A549 (cell line): ENCODE data around the gene GUCY1A2. TPM values are rescaled to one million over a fixed set of nuclear protein-coding genes. Genes with fewer than 3 reads are reported as not detected.

Experiments used
- ATAC-seq, 2 experiments: fragments of 200-7000 bp in 1 of 2; fragments of >200 bp in 1 of 2; cut with Nextera tagmentation in 1 of 2; cut with Tn5 transposase in 1 of 2; 3 replicates each; pipeline versions ENCODE4 v1.8.0 to v1.9.1; 2018 to 2020; ENCODE audit warnings: mild to moderate bottlenecking in 1 of 2, moderate library complexity in 1 of 2
- CTCF ChIA-PET: fragments of 300-600 bp; sonication (Branson Sonifier 250); formaldehyde crosslinking; extraction: SDS; loops from one replicate; lab custom pipeline; 2021; ENCODE audit warnings: antibody characterized with exemption, inconsistent platforms; lab: Yijun Ruan, JAX
- POLR2A ChIA-PET: fragments of 350-600 bp; formaldehyde crosslinking; extraction: SDS; loops from one replicate; lab custom pipeline; 2021; ENCODE audit warnings: antibody characterized with exemption, inconsistent platforms; lab: Yijun Ruan, JAX
- DNase-seq, 2 experiments: peaks; one replicate each; pipeline versions ENCODE4 v3.0.0 to v3.0.0-alpha.2; 2011 to 2016; ENCODE audit warnings: low read depth in 1 of 2, low spot score in 1 of 2
- FAIRE-seq: peaks from 2 replicates; lab custom pipeline; 2011; peaks lifted over from hg19 to GRCh38; lab: Jason Lieb, UNC
- H3K27ac ChIP-seq, 2 experiments: fragments of >200 bp; sonication (Bioruptor Twin); formaldehyde crosslinking; 3 replicates each; pipeline ENCODE4 v1.5.1; 2016 to 2017
- H3K4me1 ChIP-seq: fragments of >200 bp; sonication (Bioruptor Twin); formaldehyde crosslinking; 3 replicates; pipeline ENCODE4 v1.6.1; 2016
- H3K4me2 ChIP-seq: fragments of >200 bp; sonication (Bioruptor Twin); formaldehyde crosslinking; 3 replicates; pipeline ENCODE4 v1.6.1; 2016
- H3K4me3 ChIP-seq: fragments of >200 bp; sonication (Bioruptor Twin); formaldehyde crosslinking; 3 replicates; pipeline ENCODE4 v1.5.1; 2016
- H3K9me3 ChIP-seq: fragments of >200 bp; sonication (Bioruptor Twin); formaldehyde crosslinking; 3 replicates; pipeline ENCODE4 v1.6.1; 2016
- ATOH8 ChIP-seq: fragments of 250-450 bp; sonication (Bioruptor Pico); IDR thresholded peaks from 2 replicates; pipeline ENCODE4 v1.5.0; 2020; ENCODE audit warnings: low read depth, mild to moderate bottlenecking, moderate library complexity
- BHLHE40 ChIP-seq: IDR thresholded peaks from 2 replicates; pipeline ENCODE4 v1.6.1; 2012; ENCODE audit warnings: low read depth, low read length, inconsistent platforms
- CBX8 ChIP-seq: fragments of 200-600 bp; sonication (generic); IDR thresholded peaks from 2 replicates; pipeline ENCODE4 v1.6.1; 2016
- CEBPB ChIP-seq, 2 experiments: fragments of >200 bp in 1 of 2; sonication (Bioruptor Twin) in 1 of 2; formaldehyde crosslinking in 1 of 2; IDR thresholded peaks; 2 replicates each; pipeline ENCODE4 v1.6.1; 2012 to 2016
- CHD2 ChIP-seq: fragments of 150-350 bp; IDR thresholded peaks from 2 replicates; pipeline ENCODE4 v1.6.1; 2014; ENCODE audit warnings: low read length; ENCODE audit not compliant: partially characterized antibody
- CTCF ChIP-seq: fragments of >200 bp; sonication (Bioruptor Twin); formaldehyde crosslinking; IDR thresholded peaks from 3 replicates; pipeline ENCODE4 v1.5.1; 2016
- ELK1 ChIP-seq: fragments of 150-350 bp; IDR thresholded peaks from 2 replicates; pipeline ENCODE4 v1.6.1; 2014; ENCODE audit warnings: low read depth, mild to moderate bottlenecking, low read length
- ESRRA ChIP-seq: fragments of 150-350 bp; IDR thresholded peaks from 2 replicates; pipeline ENCODE4 v1.6.1; 2014; ENCODE audit warnings: mild to moderate bottlenecking, low read length, borderline replicate concordance
- FOSB ChIP-seq: fragments of 250-450 bp; sonication (Bioruptor Pico); IDR thresholded peaks from 2 replicates; pipeline ENCODE4 v1.5.0; 2020; ENCODE audit warnings: mild to moderate bottlenecking, moderate library complexity
- FOXS1 ChIP-seq: fragments of 250-450 bp; sonication (Bioruptor Pico); IDR thresholded peaks from 2 replicates; pipeline ENCODE4 v1.5.0; 2020; ENCODE audit warnings: mild to moderate bottlenecking, moderate library complexity
- HES2 ChIP-seq: fragments of >200 bp; sonication (Bioruptor Twin); formaldehyde crosslinking; IDR thresholded peaks from 2 replicates; pipeline ENCODE4 v1.6.1; 2016
- HOXB13 ChIP-seq: fragments of 250-450 bp; sonication (Bioruptor Pico); IDR thresholded peaks from 2 replicates; pipeline ENCODE4 v1.5.0; 2020; ENCODE audit warnings: low read depth, mild to moderate bottlenecking, moderate library complexity
- JUN ChIP-seq, 2 experiments: fragments of >200 bp; sonication (Bioruptor Twin); formaldehyde crosslinking; IDR thresholded peaks; 2 replicates in 1 of 2; 3 replicates in 1 of 2; pipeline ENCODE4 v1.6.1; 2016 to 2017
- KDM1A ChIP-seq: fragments of 200-600 bp; sonication (generic); IDR thresholded peaks from 2 replicates; pipeline ENCODE4 v1.6.1; 2016; ENCODE audit warnings: low read depth, mild to moderate bottlenecking
- MAX ChIP-seq: IDR thresholded peaks from 2 replicates; pipeline ENCODE4 v1.6.1; 2012
- NR3C1 ChIP-seq: fragments of >200 bp; sonication (Bioruptor Twin); formaldehyde crosslinking; IDR thresholded peaks from 3 replicates; pipeline ENCODE4 v1.6.1; 2017
- POLR2AphosphoS2 ChIP-seq: conservative IDR thresholded peaks from 2 replicates; pipeline ENCODE4 v1.6.1; 2012; ENCODE audit warnings: low read length, improper control_type of control experiment, inconsistent platforms
- RCOR1 ChIP-seq: fragments of 150-350 bp; IDR thresholded peaks from 2 replicates; pipeline ENCODE4 v1.6.1; 2014; ENCODE audit warnings: antibody characterized with exemption, low read length, low read depth
- RFX5 ChIP-seq: fragments of 450-650 bp; IDR thresholded peaks from 2 replicates; pipeline ENCODE4 v1.7.1; 2014; ENCODE audit warnings: antibody characterized with exemption, mild to moderate bottlenecking, moderate library complexity
- RNF2 ChIP-seq: fragments of 200-600 bp; sonication (generic); IDR thresholded peaks from 2 replicates; pipeline ENCODE4 v1.6.1; 2016; ENCODE audit warnings: low read depth, mild to moderate bottlenecking, antibody characterized with exemption, moderate library complexity, borderline replicate concordance
- SREBF2 ChIP-seq: fragments of 450-650 bp; IDR thresholded peaks from 2 replicates; pipeline ENCODE4 v1.6.1; 2014; ENCODE audit warnings: mild to moderate bottlenecking, moderate library complexity
- USF2 ChIP-seq: fragments of 450-650 bp; IDR thresholded peaks from 2 replicates; pipeline ENCODE4 v1.6.1; 2014; ENCODE audit warnings: antibody characterized with exemption
- ZFP36 ChIP-seq: fragments of 450-650 bp; IDR thresholded peaks from 2 replicates; pipeline ENCODE4 v1.6.1; 2014; ENCODE audit warnings: borderline replicate concordance; ENCODE audit not compliant: partially characterized antibody
- ZSCAN20 ChIP-seq: fragments of 250-450 bp; sonication (Bioruptor Pico); IDR thresholded peaks from 2 replicates; pipeline ENCODE4 v1.8.0; 2022; ENCODE audit warnings: mild to moderate bottlenecking, moderate library complexity
- WGBS: methylation state at CpG from one replicate; pipeline ENCODE4 v1.1.6; 2017; ENCODE audit errors: missing lambda C conversion rate; 5-methylcytosine and 5-hydroxymethylcytosine counted together
- polyA plus RNA-seq, 4 experiments: library from polyadenylated mRNA; depleted of rRNA in 3 of 4; stranded (reverse); fragments of >200 nt; fragmentation: RNase III in 1 of 4; extraction: RNeasy Plus Mini Kit Qiagen cat#74134 plus additional on column Dnase treatment in 1 of 4; gene quantifications; 2 replicates in 3 of 4; 3 replicates in 1 of 4; pipeline ENCODE4 v1.2.3, GENCODE V29; 2011 to 2017

GUCY1A2 gene
- polyA plus RNA-seq, 2 of the 4 experiments (the other 2 are of a cell fraction): 0.12 to 0.16 TPM

GRCh38 chr11:106818443-106818842 lies 199.8 kb downstream of the GUCY1A2 start:
- 45% methylated on average over 5 of the region's 5 CpGs for WGBS
- Histone ChIP-seq H3K9me3 (no peaks in the 10 kb centered on the region), H3K4me3 (no peak overlapping the region)
- ATAC-seq: no peak
- TF ChIP-seq ZSCAN20 (CRISPR knock-in tag) (no peak), MAX (no peak), NR3C1 (no peak), CHD2 (no peak), ATOH8 (CRISPR knock-in tag) (no peak), HES2 (no peak), FOSB (CRISPR knock-in tag) (no peak), POLR2AphosphoS2 (no peak), RNF2 (no peak), ESRRA (no peak), USF2 (no peak), FOXS1 (CRISPR knock-in tag) (no peak), BHLHE40 (no peak), SREBF2 (no peak), KDM1A (no peak), JUN (IDR thresholded peaks at IDR 0.05) (no peak), HOXB13 (CRISPR knock-in tag) (no peak), CEBPB (IDR thresholded peaks at IDR 0.05) (no peak), RFX5 (no peak), ZFP36 (no peak)
- TF ChIP-seq, all 56 proteins: peak for 0
- no peak overlapping the region for H3K4me2 ChIP-seq
- DNase-seq (no peak), FAIRE-seq (no peak)
- ChIA-PET CTCF (no interaction called here), POLR2A (no interaction called here)
- no peaks in the 10 kb centered on the region for H3K4me1 ChIP-seq
- H3K27ac ChIP-seq: no peak overlapping the region

- POLR2A ChIA-PET: no interaction called here
- no peak for ATAC-seq
- H3K4me1 ChIP-seq: no peaks in the 10 kb centered on the region
- TF ChIP-seq RCOR1 (no peak), CTCF (no peak), MAX (no peak), ELK1 (no peak), CBX8 (no peak)
- TF ChIP-seq, all 56 proteins: peak for 0
- H3K4me2 ChIP-seq: no peak overlapping the region
- no peak overlapping the region for H3K4me3 ChIP-seq
- DNase-seq (no peak), FAIRE-seq (no peak)
- CTCF ChIA-PET: no interaction called here
- H3K9me3 ChIP-seq: no peaks in the 10 kb centered on the region
- H3K27ac ChIP-seq: no peak overlapping the region
These were observed 203.1 kb downstream of the GUCY1A2 start for GRCh38 chr11:106815209-106815608.
